ENCODE results near the gene MIGA1.
"Not testable (repeated sequence)": the region's sequence is repeated elsewhere in the genome, so short reads cannot be mapped to it uniquely, and the experiment has no call there.

The MIGA1 gene, protein sequence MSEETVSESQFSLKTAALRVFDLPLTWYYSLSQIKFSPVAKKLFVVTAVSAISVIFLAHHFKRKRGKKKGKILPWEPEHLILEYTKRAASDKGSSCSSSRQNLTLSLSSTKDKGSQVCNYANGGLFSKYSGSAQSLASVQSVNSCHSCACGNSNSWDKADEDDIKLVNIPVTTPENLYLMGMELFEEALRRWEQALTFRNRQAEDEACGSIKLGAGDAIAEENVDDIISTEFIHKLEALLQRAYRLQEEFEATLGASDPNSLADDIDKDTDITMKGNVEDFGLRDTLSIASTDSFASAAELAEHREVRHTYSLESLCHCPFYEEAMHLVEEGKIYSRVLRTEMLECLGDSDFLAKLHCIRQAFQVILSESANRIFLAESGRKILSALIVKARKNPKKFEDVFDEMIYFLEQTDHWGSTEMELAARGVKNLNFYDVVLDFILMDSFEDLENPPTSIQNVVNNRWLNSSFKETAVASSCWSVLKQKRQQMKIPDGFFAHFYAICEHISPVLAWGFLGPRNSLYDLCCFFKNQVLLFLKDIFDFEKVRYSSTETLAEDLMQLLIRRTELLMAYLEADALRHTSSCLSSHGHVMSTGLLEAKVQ

DNA sequence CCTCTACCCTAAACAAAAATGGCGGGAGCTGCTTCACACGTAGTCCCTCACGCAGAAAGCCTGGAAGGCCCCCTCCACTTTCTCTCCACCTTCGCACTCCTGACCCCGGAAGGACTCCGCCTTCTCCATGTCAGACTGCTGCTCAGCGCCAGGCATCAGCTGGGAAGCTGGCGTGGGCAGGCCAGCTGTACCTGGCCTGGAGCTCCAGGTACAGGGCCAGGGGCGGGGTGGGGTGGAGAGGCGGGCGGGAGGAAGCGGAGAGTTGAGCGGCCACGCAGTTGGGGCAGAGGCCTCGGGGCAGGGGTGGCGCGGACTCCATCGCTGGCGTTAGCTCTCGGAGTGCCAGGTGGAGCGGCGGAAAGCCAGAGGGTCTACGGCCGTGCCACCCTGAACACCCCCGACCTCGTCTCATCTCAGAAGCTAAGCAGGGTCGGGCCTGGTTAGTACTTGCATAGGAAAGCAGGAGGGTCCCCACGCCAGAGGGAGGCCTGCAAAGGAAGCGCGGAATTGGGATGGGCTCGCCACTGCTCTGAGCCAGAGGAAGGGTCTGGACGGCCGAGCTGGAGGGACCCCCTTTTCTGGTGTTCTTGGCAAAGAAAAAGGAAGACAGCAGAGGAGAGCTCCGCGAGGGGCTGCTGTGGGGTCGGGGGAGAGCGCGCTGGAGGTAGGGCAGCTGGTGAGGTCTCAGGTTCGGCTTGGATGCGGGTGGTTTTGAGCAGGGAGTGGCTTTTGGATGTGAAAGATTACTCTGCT, at the start of gene MIGA1:
Gene MIGA1, plus strand, starts transcription at position 121 of the 753 bp plus-strand sequence. CDS start 3,604 bp downstream, outside the sequence.
- peak; percentile 84 for DNase-seq

DNA sequence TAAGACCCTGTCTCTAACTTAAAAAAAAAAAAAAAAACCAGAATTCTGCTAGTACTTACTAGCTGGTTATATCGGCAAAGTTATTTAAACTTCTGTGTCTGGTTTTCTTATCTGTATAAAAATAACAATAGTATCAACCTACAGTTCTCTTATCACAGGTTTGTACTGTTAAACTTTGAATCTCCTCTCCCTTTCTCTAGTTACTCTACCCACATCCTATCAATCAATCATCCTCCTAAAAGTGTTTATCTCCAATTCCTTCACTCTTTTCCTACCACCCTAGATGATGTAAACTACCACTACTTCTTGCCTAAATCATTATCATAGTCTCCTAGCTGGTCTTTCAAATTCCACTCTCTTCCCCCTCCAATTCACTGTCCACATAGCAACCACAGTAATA, 47.4 kb upstream of the MIGA1 start:
- no peak for DNase-seq

DNA sequence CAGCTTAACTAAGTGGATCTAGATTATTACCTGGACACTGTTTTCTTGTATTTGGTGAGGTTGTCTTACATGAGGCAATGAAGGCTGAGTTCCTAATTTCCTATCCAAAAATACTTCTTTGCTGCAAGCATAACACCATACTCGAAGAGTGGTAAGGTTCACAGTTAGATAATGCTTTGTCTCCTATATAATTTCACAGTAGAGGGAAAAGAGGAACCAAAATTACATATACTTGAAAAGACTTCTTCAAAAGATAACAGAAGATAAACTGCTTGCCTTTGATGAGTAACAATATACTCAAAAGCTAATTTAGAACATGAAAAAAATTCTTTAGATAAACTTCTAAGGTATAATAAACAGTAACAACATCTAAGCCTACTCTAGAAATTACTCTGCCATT, 40.2 kb upstream of the MIGA1 start:
- DNase-seq: no peak

DNA sequence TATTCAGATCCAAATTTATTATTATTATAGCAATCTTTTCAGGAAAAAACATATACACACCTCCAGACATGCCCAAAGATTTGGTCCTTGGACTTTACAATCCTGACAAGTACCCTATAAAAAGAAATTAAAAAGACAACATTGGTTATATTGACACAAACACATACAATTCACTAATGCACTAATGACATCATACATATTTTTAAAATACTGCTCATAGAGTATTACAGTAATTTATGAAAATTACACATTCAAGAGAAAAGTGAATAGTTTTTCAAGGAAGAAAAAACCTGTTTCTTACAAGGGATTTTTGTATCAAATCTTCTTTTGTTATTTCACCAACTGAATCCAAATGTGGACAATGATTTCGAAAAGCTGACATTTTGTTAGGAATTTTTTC, 38.1 kb upstream of the MIGA1 start:
- no peak for DNase-seq

DNA sequence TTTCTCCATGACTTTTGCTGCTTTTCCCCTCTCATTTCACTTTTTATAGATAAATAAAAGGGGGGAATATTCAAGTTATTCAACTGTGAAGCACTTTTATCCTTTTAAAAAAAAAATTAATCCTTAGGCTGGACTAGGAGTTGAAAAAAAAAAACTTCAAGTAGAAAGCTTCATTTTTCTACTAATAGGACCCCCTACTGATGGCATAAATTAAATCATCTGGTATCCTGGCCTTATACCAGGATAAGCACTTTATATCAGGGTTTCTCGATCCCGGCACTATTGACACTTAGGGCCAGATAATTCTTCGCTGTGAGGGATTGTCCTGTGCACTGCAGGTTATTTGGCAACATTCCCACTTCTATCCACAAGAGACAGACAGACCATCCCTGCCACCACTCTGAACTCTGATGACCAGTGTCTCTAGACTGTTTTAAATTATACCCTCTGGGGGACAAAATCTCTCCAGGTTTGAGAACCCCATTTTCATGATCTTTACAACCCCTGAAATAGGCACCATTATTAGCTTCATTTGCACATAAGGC, 37.4 kb upstream of the MIGA1 start:
- peak; percentile 30 for DNase-seq

DNA sequence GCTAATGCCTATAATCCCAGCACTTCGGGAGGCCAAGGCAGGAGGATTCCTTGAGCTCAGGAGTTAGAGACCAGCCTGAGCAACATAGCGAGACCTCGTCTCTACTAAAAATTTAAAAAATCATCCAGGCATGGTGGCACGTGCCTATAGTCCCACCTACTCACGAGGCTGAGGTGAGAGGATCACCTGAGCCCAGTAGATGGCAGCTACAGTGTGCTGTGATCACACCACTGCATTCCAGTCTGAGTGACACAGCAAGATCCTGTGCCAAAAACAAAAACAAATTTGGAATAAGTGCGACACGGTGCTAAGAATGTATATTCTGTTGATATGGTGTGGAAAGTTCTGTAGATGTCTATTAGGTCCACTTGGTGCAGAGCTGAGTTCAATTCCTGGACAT, 34.9 kb upstream of the MIGA1 start:
- DNase-seq: no peak

DNA sequence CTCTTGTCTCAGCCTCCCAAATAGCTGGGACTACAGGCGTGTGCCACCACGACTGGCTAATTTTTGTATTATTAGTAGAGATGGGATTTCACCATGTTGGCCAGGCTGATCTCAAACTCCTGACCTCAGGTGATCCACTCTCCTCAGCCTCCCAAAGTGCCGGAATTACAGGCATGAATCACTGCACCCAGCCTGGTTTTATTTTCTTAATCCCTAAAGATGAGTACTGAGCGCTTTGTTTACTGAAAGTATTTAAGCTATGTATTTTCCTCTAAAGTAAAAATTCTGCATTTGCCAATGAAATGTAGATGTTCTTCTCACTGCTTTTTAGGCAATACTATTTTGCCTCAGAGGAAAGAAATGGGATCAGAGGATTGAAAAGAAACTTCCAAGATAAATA, 30.0 kb upstream of the MIGA1 start:
- not testable (repeated sequence) for DNase-seq

DNA sequence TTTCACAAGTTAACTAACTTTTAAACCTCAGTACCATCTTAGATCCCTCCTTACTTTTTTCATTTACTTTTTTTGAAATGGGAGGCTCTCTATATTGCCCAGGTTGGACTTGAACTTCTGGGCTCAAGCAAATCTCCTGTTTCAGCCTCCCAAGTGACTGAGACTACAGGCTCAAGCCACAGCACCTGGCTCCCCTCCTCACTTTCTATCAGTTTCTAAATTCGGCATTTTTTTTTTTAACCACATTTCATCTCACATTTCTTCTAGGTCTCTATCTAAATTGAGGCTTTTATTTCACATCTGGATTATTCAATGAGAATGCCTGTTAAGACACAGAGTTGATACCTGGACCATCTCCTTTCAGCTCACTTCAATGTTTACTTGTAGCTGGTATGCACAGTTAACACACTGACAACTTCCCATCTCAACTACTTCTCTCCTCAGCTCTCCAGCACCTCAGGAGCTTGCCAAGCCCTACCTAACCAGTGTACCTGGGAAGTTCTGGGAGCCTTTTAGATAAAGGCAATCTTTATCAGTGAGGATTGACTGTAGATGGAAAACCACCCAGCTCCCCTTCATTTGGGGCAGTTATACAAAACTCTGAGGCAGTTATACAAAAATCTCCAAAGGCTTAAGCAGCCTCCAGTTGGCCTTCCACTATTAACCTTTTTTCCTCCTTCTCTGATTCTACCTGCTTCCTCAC, 23.2 kb upstream of the MIGA1 start:
- no peak for DNase-seq

DNA sequence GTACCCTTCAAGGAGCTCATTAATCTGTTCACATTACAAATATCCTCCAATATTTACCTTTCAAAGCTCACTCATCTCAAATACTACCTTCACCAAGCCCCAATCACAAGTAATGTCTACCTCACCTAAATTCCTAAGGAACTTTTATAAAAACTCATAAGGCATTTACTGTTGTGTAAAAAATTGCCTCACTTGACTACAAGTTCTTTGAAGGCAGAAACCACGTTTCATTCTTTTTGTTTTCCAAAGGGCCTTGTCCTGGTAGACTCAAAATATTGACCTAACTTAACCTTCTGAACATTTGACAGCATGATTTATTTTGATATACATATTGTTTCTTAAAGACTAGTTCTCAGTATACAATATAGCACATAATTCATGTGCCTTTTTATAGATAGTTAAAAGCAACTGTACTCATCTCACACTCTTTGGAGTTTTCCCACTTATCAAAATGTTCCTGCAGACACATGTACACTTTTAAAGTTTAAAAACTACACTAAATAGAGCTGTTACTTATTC, 22.3 kb upstream of the MIGA1 start:
- DNase-seq: no peak

DNA sequence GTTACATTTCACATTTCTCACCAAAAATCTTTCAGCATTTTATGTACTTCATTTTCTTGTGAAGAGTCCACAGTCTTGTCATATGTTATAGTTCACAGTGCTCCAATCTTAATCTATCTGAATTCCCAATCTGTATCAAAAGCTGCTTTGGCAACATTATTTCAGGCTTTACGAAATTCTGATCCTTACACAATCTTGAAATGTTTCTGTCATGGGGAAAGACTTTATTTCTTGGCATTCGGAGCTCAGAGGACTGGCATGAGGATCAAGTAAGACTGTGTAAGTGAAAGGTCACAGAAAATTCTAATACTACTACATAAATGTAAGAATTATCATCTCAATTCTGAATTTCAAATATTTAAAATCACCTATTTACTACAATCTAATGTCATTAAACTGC, 21.8 kb upstream of the MIGA1 start:
- DNase-seq: no peak

DNA sequence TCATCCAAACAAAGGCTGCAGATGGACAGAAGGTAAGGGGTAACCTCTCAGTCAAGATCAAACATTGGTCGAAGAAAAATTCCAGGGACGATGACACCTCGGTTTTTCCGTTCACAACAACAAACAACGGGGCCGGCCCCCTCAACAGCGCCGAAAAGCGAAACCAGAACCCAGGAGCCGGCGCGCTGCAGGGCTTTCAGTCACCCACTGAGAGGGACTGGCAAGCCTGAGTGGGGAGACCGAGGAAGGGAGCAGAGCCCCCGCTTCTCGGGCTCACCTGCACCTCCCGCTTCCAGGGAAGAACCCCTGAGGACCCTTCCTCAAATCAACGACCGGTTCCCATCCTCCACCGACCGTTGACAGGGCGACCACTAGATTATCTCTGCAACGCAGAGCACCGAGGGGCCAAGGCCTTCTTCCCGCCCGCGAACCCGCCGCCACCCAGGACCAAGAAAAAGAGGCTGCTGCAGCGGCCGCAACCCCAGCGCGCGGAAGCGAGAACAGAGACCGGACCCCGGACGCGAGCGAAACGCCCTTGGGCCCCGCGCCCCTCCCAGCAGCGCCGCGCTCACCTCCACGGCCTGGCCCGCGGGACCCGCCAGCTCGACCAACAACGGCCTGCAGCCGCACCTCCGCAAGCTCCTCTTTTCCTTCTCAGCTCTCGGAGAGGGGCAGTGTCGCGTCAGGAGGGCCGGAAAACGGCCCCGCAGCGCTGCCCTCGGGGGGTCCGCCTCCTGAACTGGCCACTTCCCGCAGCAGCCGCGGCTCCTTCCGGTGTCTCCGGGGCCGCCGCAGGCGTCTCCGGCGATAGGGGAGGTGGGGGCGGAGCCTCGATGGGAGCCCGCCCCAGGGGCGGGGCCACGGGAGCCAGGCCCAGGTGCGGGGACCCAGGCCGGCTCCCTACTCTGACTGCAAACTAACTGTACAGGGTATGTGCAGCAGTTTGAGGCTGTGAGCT, 20.1 kb upstream of the MIGA1 start, which contains the start of gene USP33:
Gene USP33, minus strand, starts transcription at position 782 of the 958 bp plus-strand sequence. CDS start 18,155 bp downstream, outside the sequence.
- DNase-seq: peak; percentile 20

DNA sequence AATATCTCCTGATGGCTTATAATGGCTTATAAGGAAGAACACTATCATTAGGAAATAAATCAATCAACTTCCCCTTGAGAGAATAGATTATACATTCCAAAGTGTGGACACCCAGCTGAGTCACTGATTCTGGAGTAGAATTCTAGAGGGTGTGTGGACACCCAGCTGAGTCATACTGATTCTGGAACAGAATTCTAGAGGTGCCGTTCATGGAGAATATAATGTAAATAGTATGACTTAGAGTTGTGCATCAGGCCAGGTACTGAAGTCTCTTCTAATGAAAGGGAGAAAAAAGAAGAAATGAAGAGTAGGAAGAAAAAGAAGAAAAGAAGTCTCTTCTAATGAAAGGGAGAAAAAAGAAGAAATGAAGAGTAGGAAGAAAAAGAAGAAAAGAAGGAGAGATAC, 17.4 kb upstream of the MIGA1 start:
- DNase-seq: no peak

DNA sequence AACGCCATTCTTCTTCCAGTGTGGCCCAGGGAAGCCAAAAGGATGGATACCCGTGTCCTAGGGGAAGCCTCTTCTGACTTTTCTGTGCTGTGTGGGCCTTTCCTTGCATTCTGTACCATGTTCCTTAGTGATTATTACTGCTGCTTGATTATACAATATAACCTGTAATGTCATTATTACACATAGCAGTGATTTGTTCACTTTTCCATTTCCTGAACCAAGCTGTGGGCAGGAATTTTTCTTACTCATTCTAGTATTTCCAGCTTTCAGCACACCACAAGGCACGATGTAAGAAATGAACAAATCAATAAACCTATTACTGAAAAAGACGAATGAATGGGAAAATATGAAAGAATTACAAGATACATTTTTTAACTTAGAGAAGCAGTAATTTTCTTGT, 11.4 kb upstream of the MIGA1 start:
- no peak for DNase-seq

DNA sequence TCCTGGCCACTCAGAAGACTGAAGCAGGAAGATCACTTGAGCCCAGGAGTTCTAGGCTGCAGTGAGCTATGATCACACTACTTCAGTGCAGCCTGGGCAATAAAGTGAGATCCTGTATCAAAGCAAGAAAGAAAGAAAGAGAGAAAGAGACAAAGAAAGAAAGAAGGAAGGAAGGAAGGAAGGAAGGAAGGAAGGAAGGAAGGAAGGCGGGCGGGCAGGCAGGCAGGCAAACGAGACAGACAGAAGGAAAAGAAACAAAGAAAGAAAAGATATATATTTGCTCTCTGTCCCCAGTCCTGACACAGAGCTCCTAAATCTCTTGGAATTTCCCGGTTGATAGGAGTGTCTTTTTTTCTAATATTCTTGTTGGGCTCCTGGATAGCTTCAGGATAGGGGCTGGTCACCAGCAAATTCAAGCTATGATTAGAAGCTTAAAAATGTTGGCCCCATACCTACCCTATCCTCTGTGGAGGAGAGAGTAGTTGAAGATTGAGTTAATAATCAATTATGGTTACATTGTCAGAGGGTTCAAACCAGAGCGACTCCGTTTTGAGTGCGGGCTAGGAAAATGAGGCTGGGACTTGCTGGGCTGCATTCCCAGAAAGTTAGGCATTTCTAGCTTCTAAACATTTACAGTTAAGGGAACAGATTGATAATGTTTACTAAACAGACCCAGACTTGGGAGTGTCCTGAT, 3.3 kb upstream of the MIGA1 start:
- DNase-seq: no peak

DNA sequence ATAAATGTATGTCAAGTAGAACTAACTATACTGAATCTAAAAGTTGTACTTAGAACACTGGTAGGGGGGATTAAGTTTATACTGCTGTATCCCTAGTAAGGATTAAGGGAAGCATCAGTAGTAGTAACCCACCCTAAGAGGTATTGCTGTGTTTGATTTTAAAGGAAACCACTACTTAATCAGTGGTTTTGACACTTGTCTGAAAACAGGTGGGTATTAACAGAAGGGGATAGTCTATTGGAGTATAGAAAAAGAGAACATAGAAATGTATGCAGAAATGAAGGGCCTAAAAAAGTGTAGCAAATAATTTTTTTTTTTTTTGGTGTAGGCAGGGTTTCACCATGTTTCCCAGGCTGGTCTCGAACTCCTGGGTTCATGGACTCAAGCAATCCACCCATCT, 2.2 kb downstream of the MIGA1 start:
- DNase-seq: no peak

DNA sequence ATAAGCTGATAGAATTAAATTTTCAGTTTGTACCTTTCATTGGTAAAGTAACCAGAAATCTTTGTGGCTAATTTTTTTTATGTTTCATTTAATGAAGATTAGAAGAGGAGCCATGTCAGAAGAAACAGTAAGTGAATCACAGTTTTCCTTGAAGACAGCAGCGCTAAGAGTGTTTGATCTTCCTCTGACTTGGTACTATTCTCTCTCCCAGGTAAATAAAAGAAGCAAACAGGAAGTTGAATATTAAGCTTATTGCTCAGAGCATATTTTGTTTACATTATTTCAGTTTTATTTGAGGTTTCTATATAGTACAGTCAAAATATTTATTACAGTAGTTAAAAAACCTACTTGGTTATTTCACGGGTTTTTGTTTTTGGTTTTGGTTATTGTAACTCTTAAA, 3.7 kb downstream of the MIGA1 start:
- no peak for DNase-seq

DNA sequence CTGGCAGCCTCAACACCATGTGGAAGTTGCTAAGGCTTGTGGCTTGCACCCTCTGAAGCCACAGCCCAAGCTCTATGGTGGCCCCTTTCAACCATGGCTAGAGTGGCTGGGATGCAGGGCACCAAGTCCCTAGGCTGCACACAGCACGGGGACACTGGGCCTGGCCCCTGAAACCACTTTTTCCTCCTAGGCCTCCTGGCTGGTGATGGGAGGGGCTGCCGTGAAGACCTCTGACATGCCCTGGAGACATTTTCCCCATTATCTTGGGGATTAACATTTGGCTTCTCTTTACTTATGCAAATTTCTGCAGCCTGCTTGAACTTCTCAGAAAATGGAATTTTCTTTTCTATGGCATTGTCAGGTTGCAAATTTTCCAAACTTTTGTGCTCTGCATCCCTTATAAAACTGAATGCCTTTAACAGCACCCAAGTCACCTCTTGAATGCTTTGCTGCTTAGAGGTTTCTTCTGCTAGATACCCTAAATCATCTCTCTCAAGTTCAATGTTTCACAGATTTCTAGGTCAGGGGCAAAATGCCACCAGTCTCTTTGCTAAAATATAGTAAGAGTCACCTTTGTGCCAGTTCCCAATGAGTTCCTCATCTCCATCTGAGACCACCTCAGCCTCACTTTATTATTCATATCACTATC, 6.8 kb downstream of the MIGA1 start:
- DNase-seq: not testable (repeated sequence)

DNA sequence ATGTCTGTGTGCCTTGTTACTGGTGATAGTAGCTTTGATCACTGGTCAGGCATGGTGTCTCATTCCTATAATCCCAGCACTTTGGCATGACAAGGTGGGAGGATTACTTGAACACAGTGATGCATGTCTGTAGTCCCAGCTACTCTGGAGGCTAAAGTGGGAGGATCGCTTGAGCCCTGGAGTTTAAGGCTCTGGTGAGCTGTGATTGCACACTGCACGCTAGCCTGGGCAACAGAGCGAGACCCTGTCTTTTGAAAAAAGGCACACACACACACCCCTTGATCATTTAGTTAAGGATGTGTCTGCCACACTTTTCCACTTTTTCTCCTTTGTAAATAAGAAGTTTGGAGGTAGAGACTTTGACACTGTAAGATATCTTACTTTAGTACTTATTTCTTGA, 15.1 kb downstream of the MIGA1 start:
- no peak for DNase-seq

DNA sequence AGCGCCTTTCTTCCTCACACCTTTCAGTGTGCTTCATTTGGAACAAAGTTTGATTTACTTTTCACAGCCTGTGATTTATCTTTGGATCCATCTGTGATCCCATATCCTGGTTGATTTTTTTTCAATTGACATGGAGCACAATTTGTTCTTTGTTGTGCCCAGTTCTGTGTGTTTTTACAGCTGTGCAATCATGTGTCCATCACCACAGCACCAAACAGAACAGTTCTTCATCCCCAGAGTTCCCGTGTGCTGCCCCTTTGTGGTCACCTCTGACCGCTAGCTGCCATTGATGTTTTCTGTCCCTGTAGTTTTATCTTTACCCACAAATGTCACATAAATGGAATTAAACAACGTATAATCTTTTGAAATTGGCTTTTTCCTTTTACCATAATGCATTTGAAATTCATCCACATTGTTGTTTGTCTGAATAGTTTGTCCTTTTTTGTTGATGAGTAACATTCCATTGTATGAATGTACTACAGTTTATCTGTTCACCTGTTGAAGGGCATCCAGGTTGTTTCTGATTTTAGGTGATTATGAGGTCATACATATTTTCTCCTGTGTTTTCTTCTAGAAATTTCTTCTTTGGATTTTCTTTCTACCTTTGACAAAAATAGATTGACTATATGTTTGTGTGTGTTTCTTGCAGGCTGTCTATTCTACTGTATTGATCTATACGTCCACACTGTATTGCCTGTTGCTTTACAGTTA, 17.4 kb downstream of the MIGA1 start:
- no peak for DNase-seq

DNA sequence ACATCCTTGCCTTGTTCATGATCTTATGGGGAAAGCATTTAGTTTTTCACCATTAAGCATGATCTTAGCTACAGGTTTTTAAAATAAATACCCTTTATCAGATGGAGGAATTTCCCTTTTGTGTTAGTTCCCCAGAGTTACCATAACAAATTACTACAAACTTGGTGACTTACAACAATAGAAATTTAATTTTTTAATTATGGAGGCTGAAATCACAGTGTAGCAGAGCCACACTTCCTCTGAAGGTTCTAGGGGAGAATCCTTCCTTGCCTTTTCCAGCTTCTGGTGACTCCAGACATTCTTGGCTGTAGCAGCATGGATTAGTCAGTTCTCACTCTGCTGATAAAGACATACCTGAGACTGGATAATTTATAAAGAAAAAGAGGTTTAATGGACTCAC, 18.5 kb downstream of the MIGA1 start:
- DNase-seq: no peak
